HS-5 (cell line): Measurements from ENCODE around the gene SCRN2.

Experiments
- DNase-seq: peaks from one replicate; pipeline ENCODE4 v3.0.0-alpha.2; 2012; ENCODE audit warnings: low read depth

Gene SCRN2

DNA sequence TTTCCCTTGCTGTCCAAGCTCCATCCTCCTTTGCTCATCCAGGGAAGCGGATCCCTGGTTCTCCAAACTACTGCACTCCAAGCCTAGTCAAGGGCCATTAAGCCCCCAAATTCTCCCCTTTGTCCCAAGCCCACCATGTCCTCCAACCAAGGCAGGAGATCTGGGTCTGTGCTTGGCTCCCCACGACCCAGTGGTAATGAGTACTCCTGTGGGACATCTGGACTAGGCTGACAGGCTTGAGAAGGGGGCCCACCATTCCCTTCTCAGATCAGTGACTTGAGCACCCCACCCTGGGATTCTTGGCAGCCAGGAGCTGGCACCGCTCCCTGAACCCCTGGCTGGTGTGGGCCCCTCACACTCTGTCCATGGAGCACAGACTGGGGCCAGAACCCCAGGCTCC is 36.6 kb downstream of the SCRN2 start:
- no peak for DNase-seq

DNA sequence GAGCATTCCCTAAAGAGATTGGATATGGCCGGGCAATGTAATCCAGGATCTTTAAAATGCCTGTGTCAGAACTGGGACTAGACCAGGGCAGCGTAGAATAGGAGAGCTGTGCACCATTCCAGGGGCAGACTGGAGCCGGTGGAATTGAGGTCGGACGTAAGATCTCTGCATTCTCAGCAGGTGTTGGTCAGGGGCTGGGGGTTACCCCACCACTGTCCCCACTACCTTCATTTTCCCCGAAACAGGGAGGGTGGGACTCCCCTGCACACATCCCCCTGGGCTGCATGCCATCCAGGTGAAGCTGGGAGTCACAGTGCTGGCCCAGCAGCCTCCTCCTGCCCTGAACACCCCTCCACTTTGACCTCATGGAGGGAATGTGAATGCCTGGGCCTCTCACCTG is 37.3 kb downstream of the SCRN2 start:
- no peak for DNase-seq

GRCh38 chr17:47803201-47803600 is 37.9 kb downstream of the SCRN2 start:
- DNase-seq, result no peak

GRCh38 chr17:47802341-47803022 is 38.6 kb downstream of the SCRN2 start:
- no peak for DNase-seq

- no peak for DNase-seq
These were observed 39.2 kb downstream of the SCRN2 start for GRCh38 chr17:47801906-47802305.

DNA sequence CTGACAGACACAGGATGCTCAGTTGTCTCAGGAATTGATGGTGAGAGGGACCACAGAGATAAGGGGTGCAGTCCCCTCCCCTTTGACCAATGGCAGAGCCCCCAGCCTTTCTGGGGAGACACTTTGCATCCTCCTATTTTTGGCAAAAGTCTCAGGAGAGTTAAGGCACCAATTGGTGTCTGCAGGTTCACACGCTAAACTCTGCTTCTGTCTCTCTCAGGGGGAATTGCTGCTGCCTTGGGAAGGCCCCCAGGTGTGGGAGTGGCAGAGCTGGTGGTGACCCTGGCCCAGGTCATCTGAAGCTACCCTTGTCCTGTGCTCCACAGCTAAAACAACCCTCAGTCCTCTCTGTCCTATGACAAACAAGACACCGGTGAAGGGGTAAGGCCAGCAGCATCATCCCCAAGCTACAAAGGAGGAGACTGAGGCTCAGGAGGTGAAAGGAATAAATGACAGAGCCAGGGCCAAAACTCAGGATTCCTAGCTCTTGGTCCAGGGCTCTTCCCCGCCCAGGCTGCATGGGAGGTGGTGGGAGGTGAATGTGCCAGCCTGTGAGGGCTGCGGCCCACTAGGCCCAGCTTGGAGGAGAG is 39.8 kb downstream of the SCRN2 start:
- DNase-seq, result no peak

DNA sequence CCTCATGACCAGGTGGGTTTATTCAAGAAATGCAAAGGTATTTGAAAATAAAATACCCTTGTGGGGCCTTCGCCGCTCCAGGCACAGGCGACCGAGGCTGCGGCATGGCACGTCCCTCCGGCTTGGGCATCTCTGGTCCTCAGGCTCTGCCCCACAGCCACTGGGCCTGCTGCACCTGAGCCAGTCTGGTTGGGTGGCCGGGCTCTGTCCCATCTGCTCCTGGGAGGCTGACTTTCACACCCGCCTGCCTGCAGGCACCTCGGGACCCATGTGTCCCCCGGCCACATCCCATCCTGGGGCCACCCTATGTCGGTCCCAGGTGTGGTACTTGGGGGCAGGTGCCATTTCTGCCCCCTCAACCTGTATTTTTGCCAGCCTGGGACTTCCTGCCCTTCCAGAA is 40.4 kb downstream of the SCRN2 start:
- no peak for DNase-seq

GRCh38 chr17:47797797-47798196 is 43.3 kb downstream of the SCRN2 start:
- DNase-seq, result no peak

GRCh38 chr17:47792979-47793378 is 48.1 kb downstream of the SCRN2 start:
- DNase-seq, result no peak

GRCh38 chr17:47792457-47792856 is 48.6 kb downstream of the SCRN2 start:
- no peak for DNase-seq

DNA sequence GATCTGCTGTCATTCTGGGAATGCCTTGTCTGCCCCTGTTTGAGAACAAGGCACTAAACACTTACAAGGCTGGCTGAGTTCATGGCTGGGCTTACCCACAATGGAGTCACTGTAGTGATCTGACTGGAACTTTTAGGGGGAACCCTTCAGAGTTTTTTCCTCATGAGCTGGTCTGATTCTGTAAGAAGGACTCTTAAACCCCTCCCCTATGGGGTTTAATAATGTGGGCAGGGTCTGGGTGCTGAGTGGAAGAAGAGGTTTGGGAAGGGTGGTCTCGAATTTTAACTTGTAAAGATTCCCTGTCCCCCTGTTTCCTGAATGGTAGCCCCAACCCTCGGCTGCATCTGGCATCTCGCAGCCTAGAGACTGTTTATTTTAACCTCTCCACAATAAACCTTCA is 50.0 kb downstream of the SCRN2 start:
- no peak for DNase-seq

GRCh38 chr17:47789611-47790561 is 51.2 kb downstream of the SCRN2 start:
- peak; percentile 26 for DNase-seq
